Endodermal cell (in vitro differentiated cells): Measurements from ENCODE around the gene DDO. TPM values are rescaled to one million over a fixed set of nuclear protein-coding genes. Genes with fewer than 3 reads are reported as not detected.
A peak's percentile ranks its signal among the peaks of the same experiment; 100 is the strongest.

Experiments
- DNase-seq: peaks from one replicate; pipeline ENCODE4 v3.0.0-alpha.2; 2017
- H3K27ac ChIP-seq: 2 replicates; pipeline ENCODE4 v1.5.1; 2013; ENCODE audit warnings: mild to moderate bottlenecking, low read depth, low read length, moderate library complexity
- H3K27me3 ChIP-seq: 2 replicates; pipeline ENCODE4 v1.6.1; 2013; ENCODE audit warnings: mild to moderate bottlenecking, low read length, moderate library complexity; ENCODE audit not compliant: insufficient read depth, control insufficient read depth, poor library complexity, severe bottlenecking
- H3K36me3 ChIP-seq: 2 replicates; pipeline ENCODE4 v1.7.0; 2013; ENCODE audit warnings: mild to moderate bottlenecking, low read length, moderate library complexity; ENCODE audit not compliant: control insufficient read depth, insufficient read depth
- H3K4me1 ChIP-seq: one replicate; pipeline ENCODE4 v1.7.0; 2013; ENCODE audit warnings: low read length; ENCODE audit not compliant: control insufficient read depth, insufficient read depth
- H3K4me3 ChIP-seq: 2 replicates; pipeline ENCODE4 v1.5.1; 2013; ENCODE audit warnings: mild to moderate bottlenecking, low read length, moderate library complexity
- H3K9ac ChIP-seq: 2 replicates; pipeline ENCODE4 v1.6.1; 2013; ENCODE audit warnings: mild to moderate bottlenecking, low read length, moderate library complexity; ENCODE audit not compliant: poor library complexity, severe bottlenecking; ENCODE audit errors: extremely low read depth
- H3K9me3 ChIP-seq: 2 replicates; pipeline ENCODE4 v1.6.1; 2013; ENCODE audit warnings: mild to moderate bottlenecking, low read length, moderate library complexity; ENCODE audit not compliant: control insufficient read depth
- H3K27ac Mint-ChIP-seq: 2 replicates; pipeline ENCODE4 v1.8.0; 2020; ENCODE audit warnings: mixed read lengths
- H3K27me3 Mint-ChIP-seq: 2 replicates; pipeline ENCODE4 v1.8.0; 2021; ENCODE audit warnings: mild to moderate bottlenecking, mixed read lengths; ENCODE audit not compliant: insufficient read depth
- H3K36me3 Mint-ChIP-seq: 2 replicates; pipeline ENCODE4 v1.8.0; 2020; ENCODE audit warnings: low read depth, mixed read lengths
- H3K4me1 Mint-ChIP-seq: 2 replicates; pipeline ENCODE4 v1.8.0; 2020; ENCODE audit warnings: mixed read lengths
- H3K4me3 Mint-ChIP-seq: 2 replicates; pipeline ENCODE4 v1.8.0; 2020; ENCODE audit warnings: mild to moderate bottlenecking, moderate library complexity, mixed read lengths
- H3K9me3 Mint-ChIP-seq: 2 replicates; pipeline ENCODE4 v1.8.0; 2020; ENCODE audit warnings: mild to moderate bottlenecking, mixed read lengths
- WGBS, 2 experiments: methylation state at CpG; one replicate each; pipeline versions ENCODE4 v1.1.5 to v1.1.7; 2013; ENCODE audit warnings: missing lambda C conversion rate in 2 of 2, mixed read lengths in 1 of 2; ENCODE audit not compliant: insufficient coverage in 1 of 2, insufficient read length in 1 of 2; 5-methylcytosine and 5-hydroxymethylcytosine counted together
- total RNA-seq, 2 donors: library from RNA; stranded (reverse); fragmentation: NEBNext Ultra II Directional in 1 of 2; extraction: Animal tissue kit (Norgen Biotek cat#: 25700) in 1 of 2; gene quantifications; 2 replicates in 1 of 2; 3 replicates in 1 of 2; pipeline ENCODE4 v1.2.1, GENCODE V29; 2021
- TF ChIP-seq, protein P1 (sequence below): fragments of 200-600 bp; sonication (generic); conservative IDR thresholded peaks from 2 replicates; pipeline ENCODE4 v1.5.0; 2021; ENCODE audit warnings: antibody characterized with exemption, mild to moderate bottlenecking

The DDO gene
- total RNA-seq, 2 donors from 2014 or later = not detected

DNA sequence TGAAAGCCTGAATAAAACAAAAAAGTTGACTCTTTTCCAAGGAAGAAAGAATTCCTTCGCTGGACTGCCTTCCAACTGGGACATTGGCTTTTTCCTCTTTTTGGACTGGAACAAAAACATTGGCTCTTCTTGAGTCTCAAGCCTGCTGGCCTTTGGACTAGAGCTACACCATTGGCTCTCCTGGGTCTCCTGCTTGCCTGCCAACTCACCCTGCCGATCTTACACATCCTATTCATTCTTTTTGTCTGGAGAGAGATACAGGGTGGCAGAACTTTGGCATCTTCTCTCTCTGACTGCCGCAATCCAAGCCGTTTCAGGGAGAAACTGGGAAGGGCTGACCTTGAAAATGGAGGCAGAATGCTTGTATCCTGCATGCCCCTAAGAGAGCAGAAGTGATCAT is 20.2 kb downstream of the DDO start:
- 75 to 85% methylated on average over 4 of the region's 4 CpGs for WGBS, 2 experiments
- no peaks in the 10 kb centered on the region for H3K9me3 Mint-ChIP-seq
- Histone ChIP-seq H3K4me1 (peaks cover under 1% of the 10 kb centered on the region), H3K36me3 (no peaks in the 10 kb centered on the region), H3K4me3 (no peak overlapping the region), H3K9me3 (no peaks in the 10 kb centered on the region), H3K27me3 (no peaks in the 10 kb centered on the region), H3K27ac (no peak overlapping the region), H3K9ac (no peak overlapping the region)
- H3K4me3 Mint-ChIP-seq = no peak overlapping the region
- H3K36me3 Mint-ChIP-seq = no peaks in the 10 kb centered on the region
- no peaks in the 10 kb centered on the region for H3K27me3 Mint-ChIP-seq
- TF ChIP-seq, protein P1, sequence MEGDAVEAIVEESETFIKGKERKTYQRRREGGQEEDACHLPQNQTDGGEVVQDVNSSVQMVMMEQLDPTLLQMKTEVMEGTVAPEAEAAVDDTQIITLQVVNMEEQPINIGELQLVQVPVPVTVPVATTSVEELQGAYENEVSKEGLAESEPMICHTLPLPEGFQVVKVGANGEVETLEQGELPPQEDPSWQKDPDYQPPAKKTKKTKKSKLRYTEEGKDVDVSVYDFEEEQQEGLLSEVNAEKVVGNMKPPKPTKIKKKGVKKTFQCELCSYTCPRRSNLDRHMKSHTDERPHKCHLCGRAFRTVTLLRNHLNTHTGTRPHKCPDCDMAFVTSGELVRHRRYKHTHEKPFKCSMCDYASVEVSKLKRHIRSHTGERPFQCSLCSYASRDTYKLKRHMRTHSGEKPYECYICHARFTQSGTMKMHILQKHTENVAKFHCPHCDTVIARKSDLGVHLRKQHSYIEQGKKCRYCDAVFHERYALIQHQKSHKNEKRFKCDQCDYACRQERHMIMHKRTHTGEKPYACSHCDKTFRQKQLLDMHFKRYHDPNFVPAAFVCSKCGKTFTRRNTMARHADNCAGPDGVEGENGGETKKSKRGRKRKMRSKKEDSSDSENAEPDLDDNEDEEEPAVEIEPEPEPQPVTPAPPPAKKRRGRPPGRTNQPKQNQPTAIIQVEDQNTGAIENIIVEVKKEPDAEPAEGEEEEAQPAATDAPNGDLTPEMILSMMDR = no peak
- H3K4me1 Mint-ChIP-seq = no peaks in the 10 kb centered on the region
- no peak overlapping the region for H3K27ac Mint-ChIP-seq
- DNase-seq = no peak

DNA sequence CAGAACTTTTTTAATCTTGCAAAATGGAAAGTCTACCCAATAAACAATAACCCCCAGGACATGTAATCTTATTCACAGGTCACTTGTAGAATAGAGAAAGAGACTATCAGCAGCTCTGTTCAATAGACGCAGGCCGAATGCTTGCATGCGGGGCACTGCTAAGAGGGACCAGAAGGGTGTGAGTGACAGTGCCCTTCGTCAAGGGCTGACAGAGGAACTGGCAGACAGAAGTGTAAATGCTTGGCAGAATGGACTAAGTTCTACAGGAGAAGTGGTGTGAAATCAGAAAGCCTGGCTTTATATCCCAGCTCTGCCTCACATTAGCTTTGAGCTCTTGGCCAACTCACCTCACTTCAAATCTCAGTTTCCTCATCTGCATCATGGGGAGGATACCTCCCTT is 21.0 kb downstream of the DDO start:
- H3K9me3 Mint-ChIP-seq = no peaks in the 10 kb centered on the region
- no peaks in the 10 kb centered on the region for H3K36me3 Mint-ChIP-seq
- no peak for DNase-seq
- no peaks in the 10 kb centered on the region for H3K27me3 ChIP-seq
- TF ChIP-seq, protein P1 = no peak
- H3K27ac ChIP-seq = no peak overlapping the region
- no peaks in the 10 kb centered on the region for H3K36me3 ChIP-seq
- peaks cover 8% of the 10 kb centered on the region for H3K4me1 ChIP-seq
- H3K9me3 ChIP-seq = no peaks in the 10 kb centered on the region
- WGBS, 2 experiments = 96 to 97% methylated on average over 4 of the region's 4 CpGs
- H3K4me1 Mint-ChIP-seq = peaks cover 7% of the 10 kb centered on the region
- H3K27ac Mint-ChIP-seq = no peak overlapping the region
- H3K4me3 Mint-ChIP-seq = no peak overlapping the region
- no peak overlapping the region for H3K9ac ChIP-seq
- H3K27me3 Mint-ChIP-seq = no peaks in the 10 kb centered on the region
- H3K4me3 ChIP-seq = no peak overlapping the region

DNA sequence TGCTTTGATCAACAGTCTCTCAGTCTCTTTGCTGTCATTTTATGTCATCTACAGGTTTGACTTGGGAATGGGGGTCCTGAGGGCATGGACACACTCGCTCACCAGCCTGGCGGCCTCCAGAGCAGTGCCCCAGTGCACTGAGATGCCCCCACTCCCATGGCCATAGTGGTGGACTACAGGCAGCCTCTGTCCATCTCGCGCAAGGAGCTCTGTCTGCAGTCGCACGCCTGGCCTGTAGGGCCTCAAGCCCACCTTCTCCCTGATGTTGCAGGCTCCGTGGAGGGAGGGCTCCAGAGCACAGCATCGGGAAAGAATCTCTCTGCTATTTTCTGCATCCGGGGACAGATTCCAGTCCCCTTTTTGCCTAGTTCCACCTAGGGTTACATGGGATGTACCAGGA is 22.6 kb downstream of the DDO start:
- TF ChIP-seq, protein P1 = peak; percentile 55
- Mint-ChIP-seq H3K27ac (no peak overlapping the region), H3K27me3 (no peaks in the 10 kb centered on the region), H3K36me3 (no peaks in the 10 kb centered on the region), H3K9me3 (no peaks in the 10 kb centered on the region), H3K4me1 (peaks cover 16% of the 10 kb centered on the region), H3K4me3 (no peak overlapping the region)
- Histone ChIP-seq H3K9ac (no peak overlapping the region), H3K27me3 (no peaks in the 10 kb centered on the region), H3K36me3 (no peaks in the 10 kb centered on the region), H3K4me3 (no peak overlapping the region), H3K9me3 (no peaks in the 10 kb centered on the region), H3K27ac (no peak overlapping the region), H3K4me1 (peaks cover 13% of the 10 kb centered on the region)
- DNase-seq = peak; percentile 66
- 90% methylated on average over 5 to 9 of the region's 9 CpGs for WGBS, 2 experiments
